Measurements from ENCODE around the gene ATPAF1. TPM values are rescaled to one million over a fixed set of nuclear protein-coding genes. Genes with fewer than 3 reads are reported as not detected.

Gene ATPAF1, protein sequence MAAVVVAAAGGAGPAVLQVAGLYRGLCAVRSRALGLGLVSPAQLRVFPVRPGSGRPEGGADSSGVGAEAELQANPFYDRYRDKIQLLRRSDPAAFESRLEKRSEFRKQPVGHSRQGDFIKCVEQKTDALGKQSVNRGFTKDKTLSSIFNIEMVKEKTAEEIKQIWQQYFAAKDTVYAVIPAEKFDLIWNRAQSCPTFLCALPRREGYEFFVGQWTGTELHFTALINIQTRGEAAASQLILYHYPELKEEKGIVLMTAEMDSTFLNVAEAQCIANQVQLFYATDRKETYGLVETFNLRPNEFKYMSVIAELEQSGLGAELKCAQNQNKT
- 55.0 and 60.1 TPM in 2 replicates for total RNA-seq

DNA sequence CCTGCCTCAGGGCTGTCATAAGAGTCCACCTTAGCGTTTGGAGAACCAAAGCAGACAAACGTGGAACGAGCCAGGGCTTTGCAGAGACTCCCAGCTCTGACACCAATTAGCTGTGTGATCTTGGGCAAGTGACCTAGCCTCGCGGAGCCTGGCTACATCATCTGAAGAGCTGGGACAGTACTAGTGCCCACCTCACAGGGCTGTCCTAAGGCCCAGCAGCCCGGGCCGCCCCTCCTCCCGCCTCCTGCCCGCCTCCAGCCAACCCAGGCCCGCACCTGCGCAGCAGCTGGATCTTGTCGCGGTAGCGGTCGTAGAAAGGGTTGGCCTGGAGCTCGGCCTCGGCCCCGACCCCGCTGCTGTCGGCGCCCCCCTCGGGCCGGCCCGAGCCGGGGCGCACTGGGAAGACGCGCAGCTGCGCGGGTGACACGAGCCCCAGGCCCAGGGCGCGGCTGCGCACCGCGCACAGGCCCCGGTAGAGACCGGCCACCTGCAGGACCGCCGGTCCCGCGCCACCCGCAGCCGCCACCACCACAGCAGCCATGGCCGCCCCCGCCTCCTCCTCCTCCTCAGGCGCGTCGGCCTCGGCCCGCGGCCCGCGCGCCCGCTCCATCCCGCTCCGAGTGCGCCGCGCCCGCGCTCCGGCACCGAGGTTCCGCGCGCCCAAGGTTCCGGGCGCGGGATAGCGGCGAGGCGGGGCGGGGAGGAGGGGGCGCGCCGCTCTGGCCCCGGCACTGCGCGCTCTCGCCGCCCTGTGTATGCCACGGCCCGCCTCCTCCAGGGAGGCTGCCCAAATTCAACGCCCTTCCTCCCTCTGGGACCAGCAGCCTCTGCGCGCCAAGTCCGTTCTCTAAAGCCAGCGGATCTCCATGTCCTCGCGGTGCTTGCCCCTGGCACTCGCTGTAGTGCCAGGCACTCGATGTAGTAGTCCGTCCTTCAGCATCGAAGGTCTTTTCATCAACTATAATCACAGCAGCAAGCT is at the start of gene ATPAF1:
ATPAF1 (minus strand) TSS at position 583 of the 979 bp plus-strand sequence; CDS start at position 541, 42 bp downstream.

GRCh38 chr1:46671554-46671953 is 3.4 kb upstream of the ATPAF1 start, which contains the start of gene TEX38:
Gene TEX38, plus strand, starts transcription at chr1:46671854. Its CDS starts 81 bp downstream, at chr1:46671935.

GRCh38 chr1:46616277-46617107 is 51.7 kb downstream of the ATPAF1 start, which contains the start of gene MOB3C:
Gene MOB3C, minus strand, starts transcription at chr1:46616811. Its CDS starts 3,490 bp downstream, at chr1:46613321.

DNA sequence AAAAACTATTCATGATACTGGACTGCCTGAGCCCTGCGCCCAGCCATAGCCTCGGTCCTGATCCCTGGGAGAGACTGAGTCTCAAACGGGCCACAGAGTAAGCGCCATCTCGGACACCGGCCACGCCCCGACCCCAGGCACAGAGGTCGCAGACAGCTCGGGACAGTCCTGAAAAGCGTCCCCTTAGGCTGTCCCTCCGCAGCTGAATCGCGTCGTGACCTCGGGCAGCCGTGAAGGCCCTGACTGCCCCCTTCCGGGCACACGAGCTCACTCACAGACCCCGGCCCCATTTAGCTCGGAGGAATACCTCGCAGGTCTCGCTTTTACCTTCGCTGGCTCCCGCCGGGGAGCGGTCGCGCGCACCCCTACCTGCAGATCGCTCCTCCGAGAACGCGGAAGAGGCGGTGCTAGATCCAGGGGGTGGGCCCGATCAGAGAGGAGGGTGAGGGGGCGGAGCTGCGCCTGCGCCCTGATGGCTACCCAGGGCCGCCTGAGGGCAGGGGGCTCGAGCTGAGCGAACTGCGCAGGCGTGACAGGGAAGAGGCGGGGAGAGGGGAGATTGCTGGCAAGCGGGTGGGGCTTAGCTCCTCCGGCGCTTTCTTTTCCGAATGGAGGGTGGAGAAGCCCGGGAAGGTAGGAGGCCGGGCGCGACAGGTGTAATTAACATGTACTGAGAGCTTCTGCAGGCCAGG is 64.2 kb downstream of the ATPAF1 start, which contains the start of gene MKNK1:
MKNK1 (minus strand) TSS at position 411 of the 692 bp plus-strand sequence. CDS start 20,941 bp downstream, outside the sequence.

Other genes with a start within 250 kb of the ATPAF1 start
- gene DMBX1, start 178.5 kb downstream of the ATPAF1 start, total RNA-seq: not detected in 2 replicates
- gene KNCN, start 116.7 kb downstream of the ATPAF1 start, total RNA-seq: not detected in 2 replicates
- 9.6 and 14.4 TPM in 2 replicates for gene MKNK1, start 64.1 kb downstream of the ATPAF1 start, total RNA-seq
- 4.4 and 4.8 TPM in 2 replicates for gene MOB3C, start 51.6 kb downstream of the ATPAF1 start, total RNA-seq
- not detected in 2 replicates for gene TEX38, start 3.5 kb upstream of the ATPAF1 start, total RNA-seq
- 28.7 and 30.3 TPM in 2 replicates for gene EFCAB14, start 50.8 kb upstream of the ATPAF1 start, total RNA-seq
- not detected in 2 replicates for gene CYP4B1, start 130.7 kb upstream of the ATPAF1 start, total RNA-seq